ENCODE data around the gene HEATR5A. TPM values are rescaled to one million over a fixed set of nuclear protein-coding genes. Genes with fewer than 3 reads are reported as not detected.

HEATR5A gene
- polyA plus RNA-seq, 3 donors, result 13.1 to 21.0 (median 16.8) TPM

DNA sequence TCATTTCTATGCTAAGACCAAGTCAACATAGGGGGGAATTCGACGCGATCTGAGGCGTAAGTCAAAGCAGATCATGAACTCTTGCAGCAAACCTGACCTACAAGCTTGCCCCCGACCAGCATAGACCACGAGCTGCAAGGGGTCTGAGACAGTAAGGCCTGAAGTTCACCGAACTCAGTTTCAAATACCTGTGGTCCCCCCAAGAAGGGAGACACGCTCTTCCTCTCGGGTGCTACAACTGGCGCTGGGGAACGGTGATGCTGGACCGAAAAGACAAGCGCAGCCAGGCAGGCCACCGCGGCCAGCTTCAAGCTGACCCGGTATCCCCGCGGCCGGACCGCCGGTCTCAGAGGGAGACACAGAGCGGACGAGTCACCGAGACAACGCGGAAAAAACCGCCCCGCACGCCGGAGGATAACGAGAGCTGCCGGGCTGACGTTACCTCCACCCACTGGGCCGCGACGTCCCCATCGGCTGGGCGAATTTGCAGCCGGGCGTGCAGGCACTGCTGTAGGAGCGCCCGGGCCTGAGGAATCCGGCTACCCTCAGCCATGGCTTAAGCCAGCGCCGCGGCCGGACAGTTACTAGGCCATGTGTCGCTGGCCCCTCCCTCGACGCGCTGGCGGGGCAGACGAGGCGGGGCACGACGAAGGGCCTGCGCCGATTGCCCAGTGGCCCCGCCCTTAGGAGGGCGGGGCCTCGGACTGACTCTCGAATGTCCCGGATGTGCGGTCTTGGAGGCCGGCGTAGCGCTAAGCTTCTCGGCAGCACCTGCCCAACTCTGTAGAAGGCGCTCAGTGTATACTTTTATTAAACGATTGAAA lies 36.7 kb upstream of the HEATR5A start, which contains the start of gene DTD2:
TSS of gene DTD2 (minus strand) at position 666 of the 824 bp plus-strand sequence. CDS start at position 553, 113 bp downstream.
- Mint-ChIP-seq H3K27ac (peak within 1 kb of the TSS; percentile 90 to 96 (median 94)), H3K27me3 (ENCODE audit: low read depth in 3 of 3) (peaks cover 2 to 3% (median 2%) of the 10 kb centered on the region in 3 donors), H3K4me3 (peak within 1 kb of the TSS; percentile 96 to 98), H3K9me3 (peaks cover 0 to 5% (median 0%) of the 10 kb centered on the region in 7 donors), H3K4me1 (peaks cover 28% of the 10 kb centered on the region), H3K36me3 (peaks cover 7 to 10% of the 10 kb centered on the region in 2 donors)
- Histone ChIP-seq H3K4me3 (replicated peaks in 1 of 3; ENCODE audit: low read depth in 2 of 3, low read length in 3 of 3) (peak within 1 kb of the TSS; percentile 46 to 88 (median 68)), H3K4me1 (ENCODE audit: control insufficient read depth in 1 of 2, insufficient read depth in 2 of 2, low read length in 2 of 2) (peaks cover 11 to 14% of the 10 kb centered on the region in 2 donors), H4K20me1 (ENCODE audit: insufficient read depth, low read length) (no peaks in the 10 kb centered on the region), H3K36me3 (replicated peaks in 1 of 2; ENCODE audit: control insufficient read depth in 1 of 2, insufficient read depth in 2 of 2, low read length in 2 of 2) (peaks cover 5 to 13% of the 10 kb centered on the region in 2 donors), H3K9me3 (replicated peaks in 1 of 2; ENCODE audit: control insufficient read depth in 1 of 2, insufficient read depth in 1 of 2, low read length in 2 of 2) (no peaks in the 10 kb centered on the region), H3K27ac (ENCODE audit: low read depth in 1 of 2, low read length in 2 of 2) (peak within 1 kb of the TSS; percentile 65 to 91), H3K79me2 (ENCODE audit: insufficient read depth, low read length) (peaks cover 5% of the 10 kb centered on the region), H3K9ac (ENCODE audit: insufficient read depth, low read length, poor library complexity, severe bottlenecking) (peak within 1 kb of the TSS; percentile 87), H3K4me2 (replicated peaks; ENCODE audit: extremely low read depth, low read length, poor library complexity, severe bottlenecking) (peak within 1 kb of the TSS; percentile 75), H3K27me3 (ENCODE audit: control insufficient read depth in 2 of 2, insufficient read depth in 2 of 2, low read length in 2 of 2) (peaks cover 0 to 2% of the 10 kb centered on the region in 2 donors), H2AFZ (ENCODE audit: insufficient read depth, low read depth, low read length, poor library complexity, severe bottlenecking) (peak within 1 kb of the TSS; percentile 97)
- intact Hi-C loops (cut with micrococcal nuclease), result no loop called here
- WGBS (ENCODE audit: insufficient coverage), result under 1% methylated on average over 64 of the region's 70 CpGs
- DNase-seq, result peak; percentile 87 to 95 (median 89)
- TF ChIP-seq, protein P1, sequence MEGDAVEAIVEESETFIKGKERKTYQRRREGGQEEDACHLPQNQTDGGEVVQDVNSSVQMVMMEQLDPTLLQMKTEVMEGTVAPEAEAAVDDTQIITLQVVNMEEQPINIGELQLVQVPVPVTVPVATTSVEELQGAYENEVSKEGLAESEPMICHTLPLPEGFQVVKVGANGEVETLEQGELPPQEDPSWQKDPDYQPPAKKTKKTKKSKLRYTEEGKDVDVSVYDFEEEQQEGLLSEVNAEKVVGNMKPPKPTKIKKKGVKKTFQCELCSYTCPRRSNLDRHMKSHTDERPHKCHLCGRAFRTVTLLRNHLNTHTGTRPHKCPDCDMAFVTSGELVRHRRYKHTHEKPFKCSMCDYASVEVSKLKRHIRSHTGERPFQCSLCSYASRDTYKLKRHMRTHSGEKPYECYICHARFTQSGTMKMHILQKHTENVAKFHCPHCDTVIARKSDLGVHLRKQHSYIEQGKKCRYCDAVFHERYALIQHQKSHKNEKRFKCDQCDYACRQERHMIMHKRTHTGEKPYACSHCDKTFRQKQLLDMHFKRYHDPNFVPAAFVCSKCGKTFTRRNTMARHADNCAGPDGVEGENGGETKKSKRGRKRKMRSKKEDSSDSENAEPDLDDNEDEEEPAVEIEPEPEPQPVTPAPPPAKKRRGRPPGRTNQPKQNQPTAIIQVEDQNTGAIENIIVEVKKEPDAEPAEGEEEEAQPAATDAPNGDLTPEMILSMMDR (IDR thresholded peaks at IDR 0.05), result no peak

DNA sequence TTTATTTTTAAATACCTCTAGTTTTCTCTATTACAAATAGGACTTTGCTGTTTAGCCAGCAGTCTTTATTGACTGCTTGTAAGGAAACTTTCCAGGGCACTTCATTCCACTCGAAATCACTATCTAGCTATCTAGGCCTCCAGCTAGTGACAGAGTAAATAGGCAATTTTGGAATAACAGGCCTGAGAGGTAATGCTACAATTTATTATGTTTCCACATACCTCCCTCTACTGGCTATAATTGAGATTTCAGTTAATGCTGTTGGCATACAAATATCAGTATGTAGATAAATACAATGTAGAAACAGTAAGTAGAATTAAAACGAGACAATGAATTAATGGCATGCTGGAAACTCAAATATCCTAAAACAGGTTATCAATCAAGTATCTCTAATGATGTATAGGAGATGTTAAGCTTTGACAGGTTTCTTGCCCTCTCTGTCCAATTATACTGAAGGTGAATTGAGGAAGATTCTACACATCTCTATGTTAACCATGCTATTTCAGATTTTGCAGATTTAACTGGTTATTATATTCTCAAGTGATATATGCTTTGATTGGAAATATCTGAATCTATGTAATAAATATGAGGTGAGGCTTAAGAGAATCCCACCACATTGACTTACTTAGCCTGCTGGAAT lies 29.7 kb upstream of the HEATR5A start:
- TF ChIP-seq, protein P1 (IDR thresholded peaks at IDR 0.05), result peak; percentile 72
- no peak overlapping the region for H3K4me3 Mint-ChIP-seq
- H3K4me1 Mint-ChIP-seq, result peaks cover 4% of the 10 kb centered on the region
- Histone ChIP-seq H3K4me1 (ENCODE audit: control insufficient read depth in 1 of 2, insufficient read depth in 2 of 2, low read length in 2 of 2) (no peaks in the 10 kb centered on the region), H3K36me3 (replicated peaks in 1 of 2; ENCODE audit: control insufficient read depth in 1 of 2, insufficient read depth in 2 of 2, low read length in 2 of 2) (peaks cover 14 to 34% of the 10 kb centered on the region in 2 donors), H3K9me3 (replicated peaks in 1 of 2; ENCODE audit: control insufficient read depth in 1 of 2, insufficient read depth in 1 of 2, low read length in 2 of 2) (no peaks in the 10 kb centered on the region), H3K27me3 (ENCODE audit: control insufficient read depth in 2 of 2, insufficient read depth in 2 of 2, low read length in 2 of 2) (no peaks in the 10 kb centered on the region), H2AFZ (ENCODE audit: insufficient read depth, low read depth, low read length, poor library complexity, severe bottlenecking) (no peak overlapping the region), H3K79me2 (ENCODE audit: insufficient read depth, low read length) (no peaks in the 10 kb centered on the region), H4K20me1 (ENCODE audit: insufficient read depth, low read length) (no peaks in the 10 kb centered on the region), H3K9ac (ENCODE audit: insufficient read depth, low read length, poor library complexity, severe bottlenecking) (no peak overlapping the region), H3K4me2 (replicated peaks; ENCODE audit: extremely low read depth, low read length, poor library complexity, severe bottlenecking) (no peak overlapping the region), H3K4me3 (replicated peaks in 1 of 3; ENCODE audit: low read depth in 2 of 3, low read length in 3 of 3) (no peak overlapping the region), H3K27ac (ENCODE audit: low read depth in 1 of 2, low read length in 2 of 2) (no peak overlapping the region)
- H3K27ac Mint-ChIP-seq, result no peak overlapping the region
- peaks cover 0 to under 1% (median 0%) of the 10 kb centered on the region in 7 donors for H3K9me3 Mint-ChIP-seq
- H3K27me3 Mint-ChIP-seq (ENCODE audit: low read depth in 3 of 3), result no peaks in the 10 kb centered on the region
- DNase-seq, result peak; percentile 10 to 26 (median 10)
- WGBS (ENCODE audit: insufficient coverage), result no CpG with 5 or more reads among the region's 2 CpGs
- intact Hi-C loops (cut with micrococcal nuclease), result no loop called here
- H3K36me3 Mint-ChIP-seq, result peaks cover 21 to 25% of the 10 kb centered on the region in 2 donors

Measured in CD14-positive monocyte (primary cell).